Endodermal cell (in vitro differentiated cells): ENCODE data around the gene MSH6. TPM values are rescaled to one million over a fixed set of nuclear protein-coding genes. Genes with fewer than 3 reads are reported as not detected.

Source experiments
- DNase-seq: peaks from one replicate; pipeline ENCODE4 v3.0.0-alpha.2; 2017
- H3K27ac ChIP-seq: 2 replicates; pipeline ENCODE4 v1.5.1; 2013; ENCODE audit warnings: mild to moderate bottlenecking, low read depth, low read length, moderate library complexity
- H3K27me3 ChIP-seq: 2 replicates; pipeline ENCODE4 v1.6.1; 2013; ENCODE audit warnings: mild to moderate bottlenecking, low read length, moderate library complexity; ENCODE audit not compliant: insufficient read depth, control insufficient read depth, poor library complexity, severe bottlenecking
- H3K36me3 ChIP-seq: 2 replicates; pipeline ENCODE4 v1.7.0; 2013; ENCODE audit warnings: mild to moderate bottlenecking, low read length, moderate library complexity; ENCODE audit not compliant: control insufficient read depth, insufficient read depth
- H3K4me1 ChIP-seq: one replicate; pipeline ENCODE4 v1.7.0; 2013; ENCODE audit warnings: low read length; ENCODE audit not compliant: control insufficient read depth, insufficient read depth
- H3K4me3 ChIP-seq: 2 replicates; pipeline ENCODE4 v1.5.1; 2013; ENCODE audit warnings: mild to moderate bottlenecking, low read length, moderate library complexity
- H3K9ac ChIP-seq: 2 replicates; pipeline ENCODE4 v1.6.1; 2013; ENCODE audit warnings: mild to moderate bottlenecking, low read length, moderate library complexity; ENCODE audit not compliant: poor library complexity, severe bottlenecking; ENCODE audit errors: extremely low read depth
- H3K9me3 ChIP-seq: 2 replicates; pipeline ENCODE4 v1.6.1; 2013; ENCODE audit warnings: mild to moderate bottlenecking, low read length, moderate library complexity; ENCODE audit not compliant: control insufficient read depth
- H3K27ac Mint-ChIP-seq: 2 replicates; pipeline ENCODE4 v1.8.0; 2020; ENCODE audit warnings: mixed read lengths
- H3K27me3 Mint-ChIP-seq: 2 replicates; pipeline ENCODE4 v1.8.0; 2021; ENCODE audit warnings: mild to moderate bottlenecking, mixed read lengths; ENCODE audit not compliant: insufficient read depth
- H3K36me3 Mint-ChIP-seq: 2 replicates; pipeline ENCODE4 v1.8.0; 2020; ENCODE audit warnings: low read depth, mixed read lengths
- H3K4me1 Mint-ChIP-seq: 2 replicates; pipeline ENCODE4 v1.8.0; 2020; ENCODE audit warnings: mixed read lengths
- H3K4me3 Mint-ChIP-seq: 2 replicates; pipeline ENCODE4 v1.8.0; 2020; ENCODE audit warnings: mild to moderate bottlenecking, moderate library complexity, mixed read lengths
- H3K9me3 Mint-ChIP-seq: 2 replicates; pipeline ENCODE4 v1.8.0; 2020; ENCODE audit warnings: mild to moderate bottlenecking, mixed read lengths
- WGBS, 2 experiments: methylation state at CpG; one replicate each; pipeline versions ENCODE4 v1.1.5 to v1.1.7; 2013; ENCODE audit warnings: missing lambda C conversion rate in 2 of 2, mixed read lengths in 1 of 2; ENCODE audit not compliant: insufficient coverage in 1 of 2, insufficient read length in 1 of 2; 5-methylcytosine and 5-hydroxymethylcytosine counted together
- long read RNA-seq, 4 experiments: library from polyadenylated mRNA in 2 of 4; library from RNA in 1 of 4; library from capped mRNA in 1 of 4; stranded (forward) in 3 of 4; unstranded in 1 of 4; transcript quantifications; one replicate each; pipeline ENCODE4 v2.0.0, GENCODE V29; 2020 to 2021; ENCODE audit warnings: inconsistent platforms in 1 of 4
- polyA plus RNA-seq, 2 experiments: library from polyadenylated mRNA; stranded (reverse); fragments of 50-300 nt; gene quantifications; one replicate each; pipeline ENCODE4 v1.2.3, GENCODE V29; 2013
- total RNA-seq, 2 donors: library from RNA; stranded (reverse); fragmentation: NEBNext Ultra II Directional in 1 of 2; extraction: Animal tissue kit (Norgen Biotek cat#: 25700) in 1 of 2; gene quantifications; 2 replicates in 1 of 2; 3 replicates in 1 of 2; pipeline ENCODE4 v1.2.1, GENCODE V29; 2021
- TF ChIP-seq, protein P1 (sequence below): fragments of 200-600 bp; sonication (generic); conservative IDR thresholded peaks from 2 replicates; pipeline ENCODE4 v1.5.0; 2021; ENCODE audit warnings: antibody characterized with exemption, mild to moderate bottlenecking

MSH6 gene, protein sequence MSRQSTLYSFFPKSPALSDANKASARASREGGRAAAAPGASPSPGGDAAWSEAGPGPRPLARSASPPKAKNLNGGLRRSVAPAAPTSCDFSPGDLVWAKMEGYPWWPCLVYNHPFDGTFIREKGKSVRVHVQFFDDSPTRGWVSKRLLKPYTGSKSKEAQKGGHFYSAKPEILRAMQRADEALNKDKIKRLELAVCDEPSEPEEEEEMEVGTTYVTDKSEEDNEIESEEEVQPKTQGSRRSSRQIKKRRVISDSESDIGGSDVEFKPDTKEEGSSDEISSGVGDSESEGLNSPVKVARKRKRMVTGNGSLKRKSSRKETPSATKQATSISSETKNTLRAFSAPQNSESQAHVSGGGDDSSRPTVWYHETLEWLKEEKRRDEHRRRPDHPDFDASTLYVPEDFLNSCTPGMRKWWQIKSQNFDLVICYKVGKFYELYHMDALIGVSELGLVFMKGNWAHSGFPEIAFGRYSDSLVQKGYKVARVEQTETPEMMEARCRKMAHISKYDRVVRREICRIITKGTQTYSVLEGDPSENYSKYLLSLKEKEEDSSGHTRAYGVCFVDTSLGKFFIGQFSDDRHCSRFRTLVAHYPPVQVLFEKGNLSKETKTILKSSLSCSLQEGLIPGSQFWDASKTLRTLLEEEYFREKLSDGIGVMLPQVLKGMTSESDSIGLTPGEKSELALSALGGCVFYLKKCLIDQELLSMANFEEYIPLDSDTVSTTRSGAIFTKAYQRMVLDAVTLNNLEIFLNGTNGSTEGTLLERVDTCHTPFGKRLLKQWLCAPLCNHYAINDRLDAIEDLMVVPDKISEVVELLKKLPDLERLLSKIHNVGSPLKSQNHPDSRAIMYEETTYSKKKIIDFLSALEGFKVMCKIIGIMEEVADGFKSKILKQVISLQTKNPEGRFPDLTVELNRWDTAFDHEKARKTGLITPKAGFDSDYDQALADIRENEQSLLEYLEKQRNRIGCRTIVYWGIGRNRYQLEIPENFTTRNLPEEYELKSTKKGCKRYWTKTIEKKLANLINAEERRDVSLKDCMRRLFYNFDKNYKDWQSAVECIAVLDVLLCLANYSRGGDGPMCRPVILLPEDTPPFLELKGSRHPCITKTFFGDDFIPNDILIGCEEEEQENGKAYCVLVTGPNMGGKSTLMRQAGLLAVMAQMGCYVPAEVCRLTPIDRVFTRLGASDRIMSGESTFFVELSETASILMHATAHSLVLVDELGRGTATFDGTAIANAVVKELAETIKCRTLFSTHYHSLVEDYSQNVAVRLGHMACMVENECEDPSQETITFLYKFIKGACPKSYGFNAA (N-terminal part only)
- 100 to 1,000 TPM; 363 to 368 TPM for total RNA-seq
- 136 TPM for polyA plus RNA-seq (2013, experiment 1 of 2)
- 134 TPM for polyA plus RNA-seq (2013, experiment 2 of 2)
- long read RNA-seq, experiment 1, full-length matches to known transcripts, result 19 of 118 reads
- long read RNA-seq, experiment 1, partial matches to known transcripts, result 90 of 118 reads
- long read RNA-seq, experiment 1, other reads (novel, unspliced or antisense), result 9 of 118 reads
- long read RNA-seq, experiment 2, full-length matches to known transcripts, result 380 of 536 reads
- long read RNA-seq, experiment 2, partial matches to known transcripts, result 92 of 536 reads
- long read RNA-seq, experiment 2, other reads (novel, unspliced or antisense), result 64 of 536 reads
- long read RNA-seq, experiment 3, full-length matches to known transcripts, result 1,288 of 1,633 reads
- long read RNA-seq, experiment 3, partial matches to known transcripts, result 120 of 1,633 reads
- long read RNA-seq, experiment 3, other reads (novel, unspliced or antisense), result 225 of 1,633 reads
- long read RNA-seq, experiment 4, partial matches to known transcripts, result 35 of 43 reads
- long read RNA-seq, experiment 4, other reads (novel, unspliced or antisense), result 8 of 43 reads

DNA sequence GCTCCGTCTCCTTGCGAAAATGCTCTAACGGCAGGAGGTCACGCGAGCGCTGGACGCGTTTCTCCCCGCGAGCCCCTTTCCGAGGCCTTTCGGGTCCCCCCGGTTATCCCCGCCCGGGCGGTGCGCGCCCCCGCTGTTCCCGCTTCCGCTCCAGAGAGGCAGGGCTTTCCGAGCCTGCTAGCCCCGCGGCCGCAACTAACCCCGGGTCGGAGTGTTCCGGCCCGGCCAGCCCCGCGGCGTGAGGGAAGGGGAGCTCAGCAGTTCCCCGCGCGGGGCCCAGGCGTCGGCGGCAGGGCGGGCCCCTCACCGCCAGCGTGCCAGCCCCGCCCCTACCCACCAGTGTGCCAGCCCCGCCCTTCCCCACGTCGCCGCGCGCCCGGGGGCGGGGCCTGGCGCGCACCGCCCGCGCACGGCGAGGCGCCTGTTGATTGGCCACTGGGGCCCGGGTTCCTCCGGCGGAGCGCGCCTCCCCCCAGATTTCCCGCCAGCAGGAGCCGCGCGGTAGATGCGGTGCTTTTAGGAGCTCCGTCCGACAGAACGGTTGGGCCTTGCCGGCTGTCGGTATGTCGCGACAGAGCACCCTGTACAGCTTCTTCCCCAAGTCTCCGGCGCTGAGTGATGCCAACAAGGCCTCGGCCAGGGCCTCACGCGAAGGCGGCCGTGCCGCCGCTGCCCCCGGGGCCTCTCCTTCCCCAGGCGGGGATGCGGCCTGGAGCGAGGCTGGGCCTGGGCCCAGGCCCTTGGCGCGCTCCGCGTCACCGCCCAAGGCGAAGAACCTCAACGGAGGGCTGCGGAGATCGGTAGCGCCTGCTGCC is at the start of gene MSH6:
Gene MSH6, plus strand, starts transcription at position 475 of the 815 bp plus-strand sequence. Its CDS starts 89 bp downstream, at position 564.
- Mint-ChIP-seq H3K27me3 (no peaks in the 10 kb centered on the region), H3K4me3 (peak within 1 kb of the TSS; percentile 88), H3K9me3 (no peaks in the 10 kb centered on the region), H3K27ac (peak within 1 kb of the TSS; percentile 93), H3K4me1 (peaks cover 16% of the 10 kb centered on the region), H3K36me3 (peaks cover 37% of the 10 kb centered on the region)
- Histone ChIP-seq H3K27me3 (no peaks in the 10 kb centered on the region), H3K4me3 (peak within 1 kb of the TSS; percentile 87), H3K9me3 (no peaks in the 10 kb centered on the region), H3K9ac (peak within 1 kb of the TSS; percentile 92), H3K36me3 (peaks cover 32% of the 10 kb centered on the region), H3K4me1 (peaks cover 5% of the 10 kb centered on the region), H3K27ac (peak within 1 kb of the TSS; percentile 91)
- TF ChIP-seq, protein P1, sequence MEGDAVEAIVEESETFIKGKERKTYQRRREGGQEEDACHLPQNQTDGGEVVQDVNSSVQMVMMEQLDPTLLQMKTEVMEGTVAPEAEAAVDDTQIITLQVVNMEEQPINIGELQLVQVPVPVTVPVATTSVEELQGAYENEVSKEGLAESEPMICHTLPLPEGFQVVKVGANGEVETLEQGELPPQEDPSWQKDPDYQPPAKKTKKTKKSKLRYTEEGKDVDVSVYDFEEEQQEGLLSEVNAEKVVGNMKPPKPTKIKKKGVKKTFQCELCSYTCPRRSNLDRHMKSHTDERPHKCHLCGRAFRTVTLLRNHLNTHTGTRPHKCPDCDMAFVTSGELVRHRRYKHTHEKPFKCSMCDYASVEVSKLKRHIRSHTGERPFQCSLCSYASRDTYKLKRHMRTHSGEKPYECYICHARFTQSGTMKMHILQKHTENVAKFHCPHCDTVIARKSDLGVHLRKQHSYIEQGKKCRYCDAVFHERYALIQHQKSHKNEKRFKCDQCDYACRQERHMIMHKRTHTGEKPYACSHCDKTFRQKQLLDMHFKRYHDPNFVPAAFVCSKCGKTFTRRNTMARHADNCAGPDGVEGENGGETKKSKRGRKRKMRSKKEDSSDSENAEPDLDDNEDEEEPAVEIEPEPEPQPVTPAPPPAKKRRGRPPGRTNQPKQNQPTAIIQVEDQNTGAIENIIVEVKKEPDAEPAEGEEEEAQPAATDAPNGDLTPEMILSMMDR, result no peak
- DNase-seq, result peak; percentile 95
- 0% methylated on average over 28 to 98 of the region's 98 CpGs for WGBS, 2 experiments

DNA sequence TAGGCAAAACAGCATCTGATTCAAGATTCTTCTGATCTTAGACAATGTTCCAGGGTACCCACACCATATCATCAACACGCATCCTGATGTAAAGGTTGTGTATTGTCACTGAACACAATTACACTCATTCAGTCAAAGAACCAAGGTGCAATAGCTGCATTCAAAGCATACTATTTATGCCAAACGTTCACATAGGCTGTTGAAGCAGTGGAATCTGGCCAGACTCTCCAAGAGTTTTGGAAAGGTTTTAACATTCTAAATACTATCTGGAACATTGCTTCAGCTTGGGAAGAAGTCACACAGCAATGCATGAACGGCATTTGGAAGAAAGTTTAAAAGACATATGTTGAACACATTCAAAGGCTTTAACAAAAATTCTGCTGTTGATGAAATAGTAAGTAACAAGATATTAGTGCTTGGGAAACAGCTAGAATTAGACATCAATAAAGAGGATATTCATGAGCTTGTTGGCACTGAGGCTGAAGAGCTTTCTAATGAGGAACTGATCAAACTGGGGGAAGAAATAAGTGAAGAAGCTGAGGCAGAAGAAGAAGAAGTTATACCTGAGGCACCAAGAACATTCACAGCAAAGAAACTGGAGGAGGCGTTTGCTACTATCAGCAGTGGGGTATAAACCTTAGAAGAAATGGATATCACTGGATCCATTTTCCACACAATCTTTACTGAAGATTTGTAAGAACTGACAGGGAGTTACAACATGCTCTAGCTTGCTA is 47.6 kb upstream of the MSH6 start:
- no peak overlapping the region for H3K4me3 ChIP-seq
- no peak overlapping the region for H3K9ac ChIP-seq
- no peaks in the 10 kb centered on the region for H3K27me3 ChIP-seq
- Mint-ChIP-seq H3K27ac (no peak overlapping the region), H3K4me3 (no peak overlapping the region), H3K27me3 (no peaks in the 10 kb centered on the region), H3K4me1 (peaks cover 30% of the 10 kb centered on the region), H3K36me3 (no peaks in the 10 kb centered on the region), H3K9me3 (no peaks in the 10 kb centered on the region)
- H3K9me3 ChIP-seq, result peaks cover 11% of the 10 kb centered on the region
- H3K27ac ChIP-seq, result no peak overlapping the region
- H3K4me1 ChIP-seq, result peaks cover 4% of the 10 kb centered on the region
- no peak for DNase-seq
- 90 to 95% methylated on average over 3 to 4 of the region's 4 CpGs for WGBS, 2 experiments
- TF ChIP-seq, protein P1, result no peak
- no peaks in the 10 kb centered on the region for H3K36me3 ChIP-seq
